Measurements from ENCODE around the gene PCGF3. TPM values are rescaled to one million over a fixed set of nuclear protein-coding genes. Genes with fewer than 3 reads are reported as not detected.

The PCGF3 gene
- total and polyA plus RNA-seq, 9 of the 15 experiments (the other 6 are each of a cell fraction or from before 2014, with no cell fraction given) = 2.6 to 46.1 (median 20.3) TPM

DNA sequence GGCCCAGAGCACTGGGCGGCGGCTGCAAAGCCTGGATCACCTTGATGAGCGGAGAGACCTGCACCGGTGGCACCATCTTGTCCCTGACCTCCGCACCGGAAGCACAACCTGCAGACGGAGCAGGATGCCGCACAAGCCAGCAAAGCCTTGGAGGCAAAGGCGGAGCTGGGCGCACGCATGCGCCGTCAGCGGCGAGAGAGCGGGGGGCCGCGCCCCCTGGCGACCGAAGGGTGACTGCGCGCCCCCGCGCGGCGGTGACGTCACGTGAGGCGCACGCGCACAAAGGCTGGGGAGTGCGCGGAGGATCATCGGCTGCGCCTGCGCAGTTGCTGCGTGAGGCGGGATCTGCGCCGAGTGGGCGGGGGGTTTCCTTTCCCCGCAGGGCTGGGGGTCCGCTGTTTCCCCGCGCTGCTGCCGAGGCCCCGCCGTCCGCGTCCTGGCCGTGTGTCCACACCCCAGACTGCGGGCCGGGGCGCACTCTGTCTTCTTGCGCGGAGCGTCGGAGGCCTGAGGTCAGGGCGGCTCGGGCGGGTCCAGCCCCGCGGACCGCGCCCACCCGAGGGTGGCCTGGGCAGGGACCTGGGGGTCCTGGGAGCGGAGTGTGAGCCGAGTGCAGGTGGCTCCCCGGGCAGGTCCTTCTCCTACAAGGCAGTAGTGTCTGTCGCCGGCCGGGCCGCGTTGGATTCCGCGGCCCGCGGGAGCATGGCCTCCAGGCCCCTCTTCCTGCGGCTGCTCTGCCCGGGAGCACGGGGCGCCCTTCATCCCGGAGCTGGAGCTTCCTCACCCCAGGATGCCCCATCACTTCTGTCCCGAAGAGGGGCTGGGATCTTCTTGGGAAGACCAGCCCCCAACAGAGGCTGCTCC, 31.2 kb upstream of the PCGF3 start, which contains the start of the genes ATP5ME and MYL5 (continued):
- TF ChIP-seq, protein P1, sequence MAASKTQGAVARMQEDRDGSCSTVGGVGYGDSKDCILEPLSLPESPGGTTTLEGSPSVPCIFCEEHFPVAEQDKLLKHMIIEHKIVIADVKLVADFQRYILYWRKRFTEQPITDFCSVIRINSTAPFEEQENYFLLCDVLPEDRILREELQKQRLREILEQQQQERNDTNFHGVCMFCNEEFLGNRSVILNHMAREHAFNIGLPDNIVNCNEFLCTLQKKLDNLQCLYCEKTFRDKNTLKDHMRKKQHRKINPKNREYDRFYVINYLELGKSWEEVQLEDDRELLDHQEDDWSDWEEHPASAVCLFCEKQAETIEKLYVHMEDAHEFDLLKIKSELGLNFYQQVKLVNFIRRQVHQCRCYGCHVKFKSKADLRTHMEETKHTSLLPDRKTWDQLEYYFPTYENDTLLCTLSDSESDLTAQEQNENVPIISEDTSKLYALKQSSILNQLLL (CRISPR knock-in tag; IDR thresholded peaks at IDR 0.05; ENCODE audit: borderline replicate concordance) = no peak
- TF ChIP-seq, protein P2, sequence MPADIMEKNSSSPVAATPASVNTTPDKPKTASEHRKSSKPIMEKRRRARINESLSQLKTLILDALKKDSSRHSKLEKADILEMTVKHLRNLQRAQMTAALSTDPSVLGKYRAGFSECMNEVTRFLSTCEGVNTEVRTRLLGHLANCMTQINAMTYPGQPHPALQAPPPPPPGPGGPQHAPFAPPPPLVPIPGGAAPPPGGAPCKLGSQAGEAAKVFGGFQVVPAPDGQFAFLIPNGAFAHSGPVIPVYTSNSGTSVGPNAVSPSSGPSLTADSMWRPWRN (IDR thresholded peaks at IDR 0.05; ENCODE audit: low read depth) = no peak
- no peak for TF ChIP-seq PHTF2 (CRISPR knock-in tag; IDR thresholded peaks at IDR 0.05)
- TF ChIP-seq DIDO1 (tag; IDR thresholded peaks at IDR 0.05; ENCODE audit: low read depth) = no peak
- TF ChIP-seq TBL1XR1 (IDR thresholded peaks at IDR 0.05; ENCODE audit: low read length in 2 of 2) = no peak
- TF ChIP-seq, protein P3, sequence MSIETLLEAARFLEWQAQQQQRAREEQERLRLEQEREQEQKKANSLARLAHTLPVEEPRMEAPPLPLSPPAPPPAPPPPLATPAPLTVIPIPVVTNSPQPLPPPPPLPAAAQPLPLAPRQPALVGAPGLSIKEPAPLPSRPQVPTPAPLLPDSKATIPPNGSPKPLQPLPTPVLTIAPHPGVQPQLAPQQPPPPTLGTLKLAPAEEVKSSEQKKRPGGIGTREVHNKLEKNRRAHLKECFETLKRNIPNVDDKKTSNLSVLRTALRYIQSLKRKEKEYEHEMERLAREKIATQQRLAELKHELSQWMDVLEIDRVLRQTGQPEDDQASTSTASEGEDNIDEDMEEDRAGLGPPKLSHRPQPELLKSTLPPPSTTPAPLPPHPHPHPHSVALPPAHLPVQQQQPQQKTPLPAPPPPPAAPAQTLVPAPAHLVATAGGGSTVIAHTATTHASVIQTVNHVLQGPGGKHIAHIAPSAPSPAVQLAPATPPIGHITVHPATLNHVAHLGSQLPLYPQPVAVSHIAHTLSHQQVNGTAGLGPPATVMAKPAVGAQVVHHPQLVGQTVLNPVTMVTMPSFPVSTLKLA (conservative IDR thresholded peaks at IDR 0.05) = peak; percentile 81 to 85
- TF ChIP-seq CBFA2T3 (IDR thresholded peaks at IDR 0.05) = no peak
- peak; percentile 57 for TF ChIP-seq RBBP5 (IDR thresholded peaks at IDR 0.05; ENCODE audit: borderline replicate concordance, insufficient read depth, low read length, poor library complexity, severe bottlenecking)
- TF ChIP-seq EZH2 (IDR thresholded peaks at IDR 0.05; ENCODE audit: borderline replicate concordance, low read depth, low read length) = no peak
- TF ChIP-seq ZNF830 (CRISPR knock-in tag; IDR thresholded peaks at IDR 0.05) = no peak
- no peak for TF ChIP-seq KLF16 (IDR thresholded peaks at IDR 0.05)
- no peak for TF ChIP-seq ZNF347 (CRISPR knock-in tag; IDR thresholded peaks at IDR 0.05; ENCODE audit: low read depth)
- no peak for TF ChIP-seq CBX2 (IDR thresholded peaks at IDR 0.05; ENCODE audit: insufficient read depth, low read length, poor library complexity, severe bottlenecking)
- no peak for TF ChIP-seq TEAD4 (IDR thresholded peaks at IDR 0.05; ENCODE audit: low read length)
- TF ChIP-seq TEAD4 (CRISPR knock-in tag; IDR thresholded peaks at IDR 0.05; ENCODE audit: borderline replicate concordance) = no peak
- peak; percentile 99 for TF ChIP-seq GABPB1 (CRISPR knock-in tag; IDR thresholded peaks at IDR 0.05)
- 0 out of 2 replicates have a peak, but pooled peaks have one; percentile 14 for TF ChIP-seq TAF7 (tag; IDR thresholded peaks at IDR 0.05)
- TF ChIP-seq, protein P4, sequence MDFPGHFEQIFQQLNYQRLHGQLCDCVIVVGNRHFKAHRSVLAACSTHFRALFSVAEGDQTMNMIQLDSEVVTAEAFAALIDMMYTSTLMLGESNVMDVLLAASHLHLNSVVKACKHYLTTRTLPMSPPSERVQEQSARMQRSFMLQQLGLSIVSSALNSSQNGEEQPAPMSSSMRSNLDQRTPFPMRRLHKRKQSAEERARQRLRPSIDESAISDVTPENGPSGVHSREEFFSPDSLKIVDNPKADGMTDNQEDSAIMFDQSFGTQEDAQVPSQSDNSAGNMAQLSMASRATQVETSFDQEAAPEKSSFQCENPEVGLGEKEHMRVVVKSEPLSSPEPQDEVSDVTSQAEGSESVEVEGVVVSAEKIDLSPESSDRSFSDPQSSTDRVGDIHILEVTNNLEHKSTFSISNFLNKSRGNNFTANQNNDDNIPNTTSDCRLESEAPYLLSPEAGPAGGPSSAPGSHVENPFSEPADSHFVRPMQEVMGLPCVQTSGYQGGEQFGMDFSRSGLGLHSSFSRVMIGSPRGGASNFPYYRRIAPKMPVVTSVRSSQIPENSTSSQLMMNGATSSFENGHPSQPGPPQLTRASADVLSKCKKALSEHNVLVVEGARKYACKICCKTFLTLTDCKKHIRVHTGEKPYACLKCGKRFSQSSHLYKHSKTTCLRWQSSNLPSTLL (IDR thresholded peaks at IDR 0.05) = no peak
- TF ChIP-seq POU5F1 (IDR thresholded peaks at IDR 0.05; ENCODE audit: borderline replicate concordance, low read depth, low read length, partially characterized antibody) = no peak
- TF ChIP-seq ZNF699 (CRISPR knock-in tag; IDR thresholded peaks at IDR 0.05; ENCODE audit: insufficient replicate concordance) = no peak
- TF ChIP-seq SMARCE1 (IDR thresholded peaks at IDR 0.05) = no peak
- TF ChIP-seq FOXJ2 (tag; IDR thresholded peaks at IDR 0.05) = no peak

Data from K562 (cell line).